Activated gamma-delta T cell treated with Interleukin-2 at 50 U/mL for 16 hours (primary cell): ENCODE data around the gene KRTAP5-1.
"Not testable (repeated sequence)": the region's sequence is repeated elsewhere in the genome, so short reads cannot be mapped to it uniquely, and the experiment has no call there.

Source experiments
- DNase-seq: peaks from one replicate; pipeline ENCODE4 v3.0.0-alpha.2; 2020

Gene KRTAP5-1

DNA sequence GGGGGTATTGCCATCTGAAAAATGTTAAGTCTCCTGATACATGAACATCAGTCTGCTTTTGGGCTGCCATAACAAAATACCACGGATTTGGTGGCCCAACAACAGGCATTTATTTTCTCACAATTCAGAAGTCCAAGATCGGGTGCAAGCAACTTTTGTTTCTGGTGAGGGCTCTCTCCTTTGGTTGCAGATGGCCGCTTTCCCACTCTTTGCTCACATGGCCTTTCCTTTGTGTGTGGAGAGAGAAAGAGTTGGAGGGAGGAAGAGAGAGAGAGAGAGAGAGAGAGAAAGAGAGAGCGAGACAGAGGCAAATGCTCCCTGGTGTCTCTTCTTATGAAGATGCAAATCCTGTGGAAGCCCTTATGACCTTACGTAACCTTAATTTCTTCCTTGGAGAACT, 15.5 kb upstream of the KRTAP5-1 start:
- DNase-seq: no peak

DNA sequence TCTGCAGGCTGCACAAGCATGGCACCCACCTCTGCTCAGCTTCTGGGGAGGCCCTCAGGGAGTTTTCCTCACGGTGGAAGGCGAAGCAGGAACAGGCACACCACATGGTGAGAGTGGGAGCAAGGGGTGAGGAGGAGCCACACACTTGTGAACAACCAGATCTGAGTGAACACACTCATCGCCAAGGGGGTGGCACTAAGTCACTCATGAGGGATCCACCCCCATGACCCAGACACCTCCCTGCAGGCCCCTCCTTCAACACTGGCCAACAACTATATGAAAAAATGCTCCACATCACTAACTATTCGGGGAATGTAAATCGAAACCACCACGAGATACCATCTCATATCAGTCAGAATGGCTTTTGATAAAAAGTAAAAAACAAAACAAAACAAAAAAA, 13.7 kb upstream of the KRTAP5-1 start:
- no peak for DNase-seq

DNA sequence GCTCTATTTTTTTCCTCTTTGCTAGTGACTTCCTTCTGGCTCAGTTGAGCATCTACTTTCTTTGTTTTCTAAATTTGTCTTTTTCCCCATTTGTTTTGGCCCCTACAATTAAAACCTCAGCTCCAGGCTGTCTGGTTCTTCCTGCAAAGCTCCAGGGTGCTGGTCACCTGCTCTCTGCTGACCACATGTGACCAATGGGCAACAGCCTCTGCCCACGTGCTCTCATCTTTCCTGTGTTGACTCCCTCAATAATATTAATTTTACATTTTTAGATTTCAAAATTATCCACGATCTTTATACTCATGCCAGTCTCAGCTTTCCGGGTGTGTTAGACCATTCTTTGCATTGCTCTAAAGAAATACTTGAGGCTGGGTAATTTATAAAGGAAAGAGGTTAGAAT, 13.3 kb upstream of the KRTAP5-1 start:
- DNase-seq: not testable (repeated sequence)

DNA sequence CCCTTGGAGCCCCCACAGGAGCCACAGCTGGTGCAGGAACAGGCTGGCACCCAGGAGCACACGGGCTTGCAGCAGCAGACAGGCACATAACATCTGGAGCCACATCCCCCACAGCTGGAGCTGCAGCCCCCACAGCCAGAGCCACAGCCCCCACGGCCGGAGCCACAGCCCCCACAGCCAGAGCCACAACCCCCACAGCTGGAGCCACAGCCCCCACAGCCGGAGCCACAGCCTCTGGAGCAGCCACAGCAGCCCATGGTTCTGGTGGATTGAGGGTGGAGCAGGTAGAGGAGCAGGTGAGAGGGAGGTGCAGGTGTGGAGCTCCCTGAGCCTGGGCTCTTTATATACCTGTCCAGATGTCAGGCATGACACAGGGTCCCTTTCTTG, 12.9 kb upstream of the KRTAP5-1 start, which contains the start of gene KRTAP5-2:
KRTAP5-2 (minus strand) TSS at position 301 of the 387 bp plus-strand sequence; CDS start at position 257, 44 bp downstream.
- no peak for DNase-seq

DNA sequence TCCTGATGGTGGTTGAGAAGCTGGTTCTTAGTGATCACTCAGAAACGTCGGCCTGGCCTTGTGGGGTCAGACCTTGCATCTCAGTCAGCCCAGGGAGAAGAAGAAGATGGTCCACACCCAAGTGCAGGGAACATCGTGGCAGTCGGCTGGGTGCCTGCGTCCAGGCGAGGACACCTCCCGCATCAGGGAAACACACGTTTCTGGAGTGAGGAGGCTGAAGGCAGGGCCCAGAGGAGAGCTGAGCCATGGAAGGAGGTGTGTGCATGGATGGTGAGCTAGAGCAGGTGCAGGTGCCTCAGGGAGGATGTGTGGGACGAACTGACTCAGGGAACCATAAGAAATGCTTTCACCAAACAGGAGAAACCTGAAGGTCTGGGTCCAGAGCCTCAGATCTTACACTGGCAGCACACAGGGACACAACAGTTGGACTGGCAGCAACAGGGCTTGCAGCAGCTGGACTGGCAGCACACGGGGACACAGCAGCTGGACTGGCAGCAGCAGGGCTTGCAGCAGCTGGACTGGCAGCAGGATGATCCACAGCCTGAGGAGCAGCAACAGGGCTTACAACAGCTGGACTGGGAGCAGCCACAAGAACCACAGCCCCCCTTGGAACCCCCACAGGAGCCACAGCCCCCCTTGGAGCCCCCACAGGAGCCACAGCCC, 12.4 kb upstream of the KRTAP5-1 start:
- DNase-seq: no peak

DNA sequence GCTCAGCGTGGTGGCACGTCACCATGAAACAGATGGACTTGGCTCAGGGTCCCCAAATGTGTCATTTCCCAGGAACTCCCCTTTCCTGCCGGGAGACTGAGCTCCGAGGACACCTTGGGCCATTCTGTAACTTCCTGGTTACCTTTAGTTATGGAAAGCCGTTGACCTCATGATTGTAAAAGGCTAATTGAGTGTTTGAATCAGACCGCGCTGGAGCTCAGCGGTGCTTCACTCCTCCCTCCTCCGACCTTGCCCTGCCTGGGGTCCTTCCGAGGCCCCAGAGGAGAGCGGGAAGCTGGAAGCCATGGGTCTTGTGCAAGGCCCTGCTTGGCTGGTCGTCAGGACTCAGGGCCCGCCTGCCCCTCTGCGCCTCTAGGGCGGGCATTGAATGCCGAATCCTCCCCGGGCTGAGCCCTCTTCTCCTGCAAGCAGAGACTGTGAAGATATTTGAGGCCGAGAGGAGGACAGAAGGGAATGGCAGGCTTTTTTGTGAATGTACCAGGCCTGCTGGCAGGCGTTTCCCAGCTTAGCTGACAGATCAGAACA, 11.6 kb upstream of the KRTAP5-1 start:
- not testable (repeated sequence) for DNase-seq

DNA sequence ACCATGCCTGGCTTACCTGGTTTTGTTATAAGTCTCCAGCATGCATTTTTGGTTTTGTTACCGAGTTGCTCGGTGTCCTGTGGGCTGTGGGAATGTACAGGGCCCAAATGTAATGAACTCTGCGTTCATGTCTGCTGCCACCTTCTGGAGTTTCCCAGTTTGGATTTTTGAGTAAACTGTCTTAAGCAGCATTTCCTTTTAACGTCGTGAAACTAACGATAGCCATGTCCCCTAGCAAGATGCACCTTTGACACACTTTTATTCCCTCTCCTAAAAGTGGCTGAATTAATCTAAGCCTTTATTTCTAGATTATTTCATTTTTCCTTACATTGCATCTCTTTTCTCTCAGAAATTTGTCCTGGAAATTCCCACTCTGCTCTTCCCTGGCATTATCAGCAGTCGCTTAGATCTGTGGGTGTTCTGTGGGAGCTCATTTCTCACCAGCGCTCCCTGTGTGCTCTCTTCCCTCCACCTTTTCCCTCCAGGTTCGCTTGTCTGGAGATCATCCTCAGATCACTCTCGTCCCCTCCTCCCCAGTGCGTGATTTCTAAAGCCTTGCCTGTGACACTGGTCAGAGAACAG, 11.0 kb upstream of the KRTAP5-1 start:
- not testable (repeated sequence) for DNase-seq

DNA sequence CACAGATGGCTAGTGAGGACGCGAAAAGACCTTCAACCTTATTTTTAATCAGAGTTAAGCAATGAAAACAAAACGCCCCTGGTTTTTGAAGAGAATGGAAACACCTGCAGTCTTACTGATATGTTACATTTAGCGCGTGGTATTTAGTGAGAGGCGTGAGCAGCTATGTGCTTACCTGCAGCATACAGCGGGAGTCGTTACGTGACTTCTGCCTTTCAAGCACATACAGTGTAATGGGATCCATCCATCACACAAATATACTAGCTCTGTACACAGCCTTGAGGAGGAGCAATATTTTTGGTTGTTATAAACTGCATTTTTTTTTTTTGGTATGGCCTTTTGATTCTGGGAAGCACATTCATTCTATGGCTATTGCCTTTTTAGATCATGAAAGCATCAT, 7.5 kb upstream of the KRTAP5-1 start:
- no peak for DNase-seq

DNA sequence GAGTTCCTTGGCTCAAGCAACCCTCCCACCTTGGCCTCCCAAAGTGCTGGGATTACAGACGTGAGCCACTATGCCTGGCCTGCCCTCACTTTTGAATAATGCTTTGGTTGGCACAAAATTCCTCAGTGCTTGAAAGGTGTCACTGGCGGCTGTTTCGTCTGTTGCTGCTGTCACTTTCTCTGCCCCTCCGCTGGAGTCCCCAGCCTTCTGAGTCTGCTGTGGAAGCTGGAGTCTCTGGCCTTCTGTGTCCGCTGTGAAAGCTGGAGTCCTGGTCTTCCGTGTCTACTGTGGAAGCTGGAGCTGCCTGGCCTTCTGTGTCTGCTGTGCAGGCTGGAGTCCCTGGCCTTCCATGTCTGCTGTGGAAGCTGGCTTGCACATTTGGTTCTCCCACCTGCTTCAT, 4.9 kb upstream of the KRTAP5-1 start:
- DNase-seq: no peak

DNA sequence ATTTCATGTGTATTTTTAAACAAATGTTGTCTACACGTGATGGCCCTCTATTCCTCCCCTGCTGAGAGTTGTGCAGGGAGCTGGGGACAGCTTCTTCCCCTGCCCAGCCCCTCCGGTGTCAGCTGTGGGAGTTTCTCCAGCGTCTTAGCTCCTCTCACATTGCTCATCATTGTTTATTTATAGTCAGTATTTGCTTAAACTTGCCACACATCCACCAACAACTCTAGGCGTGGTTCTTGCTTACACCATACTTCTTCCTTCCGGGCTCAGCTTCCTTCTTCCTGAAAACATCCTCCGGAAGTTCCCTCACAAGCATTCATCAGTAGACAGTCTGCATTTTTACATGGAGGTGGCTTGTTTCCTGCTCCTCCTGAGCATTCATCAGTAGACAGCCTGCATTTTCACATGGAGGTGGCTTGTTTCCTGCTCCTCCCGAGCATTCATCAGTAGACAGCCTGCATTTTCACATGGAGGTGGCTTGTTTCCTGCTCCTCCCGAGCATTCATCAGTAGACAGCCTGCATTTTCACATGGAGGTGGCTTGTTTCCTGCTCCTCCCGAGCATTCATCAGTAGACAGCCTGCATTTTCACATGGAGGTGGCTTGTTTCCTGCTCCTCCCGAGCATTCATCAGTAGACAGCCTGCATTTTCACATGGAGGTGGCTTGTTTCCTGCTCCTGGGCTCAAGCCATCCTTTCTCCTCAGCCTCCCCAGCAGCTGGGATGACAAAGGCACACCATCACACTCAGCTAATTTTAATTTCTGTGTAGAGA, 4.3 kb upstream of the KRTAP5-1 start:
- not testable (repeated sequence) for DNase-seq

DNA sequence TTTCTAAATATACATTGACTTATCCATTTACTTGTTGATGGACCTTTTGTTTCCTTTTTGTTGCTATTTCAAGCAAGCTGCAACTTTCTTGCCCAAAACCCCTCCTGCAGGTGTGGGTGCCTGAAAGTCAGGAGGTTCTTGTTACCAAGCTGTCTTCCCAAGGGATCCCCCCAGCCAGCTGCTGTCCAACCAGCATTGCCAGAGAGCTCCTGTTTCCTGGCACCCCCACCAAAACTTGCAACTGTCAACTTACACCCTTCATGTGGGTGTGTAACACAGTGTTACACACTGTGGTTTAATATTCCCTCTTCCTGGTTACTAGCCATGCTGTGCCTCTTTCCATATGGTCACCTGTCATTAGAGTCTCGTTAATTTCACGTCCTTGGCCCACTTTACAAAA, 1.6 kb upstream of the KRTAP5-1 start:
- DNase-seq: no peak

DNA sequence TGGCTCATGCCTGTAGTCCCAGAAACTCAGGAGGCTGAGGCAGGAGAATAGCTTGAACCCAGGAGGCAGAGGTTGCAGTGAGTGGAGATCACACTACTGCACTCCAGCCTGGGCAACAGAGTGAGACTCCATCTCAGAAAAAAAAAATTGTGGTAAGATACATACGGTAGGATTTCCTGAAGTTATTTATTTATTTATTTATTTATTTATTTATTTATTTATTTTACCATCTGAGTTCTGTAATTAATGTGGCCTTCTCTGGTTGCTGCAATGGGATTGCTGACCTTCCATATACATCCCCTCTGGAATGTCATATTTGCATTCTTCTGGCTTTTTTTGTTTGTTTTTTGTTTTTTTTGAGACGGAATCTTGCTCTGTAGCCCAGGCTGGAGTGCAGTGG, 2.2 kb downstream of the KRTAP5-1 start:
- not testable (repeated sequence) for DNase-seq

DNA sequence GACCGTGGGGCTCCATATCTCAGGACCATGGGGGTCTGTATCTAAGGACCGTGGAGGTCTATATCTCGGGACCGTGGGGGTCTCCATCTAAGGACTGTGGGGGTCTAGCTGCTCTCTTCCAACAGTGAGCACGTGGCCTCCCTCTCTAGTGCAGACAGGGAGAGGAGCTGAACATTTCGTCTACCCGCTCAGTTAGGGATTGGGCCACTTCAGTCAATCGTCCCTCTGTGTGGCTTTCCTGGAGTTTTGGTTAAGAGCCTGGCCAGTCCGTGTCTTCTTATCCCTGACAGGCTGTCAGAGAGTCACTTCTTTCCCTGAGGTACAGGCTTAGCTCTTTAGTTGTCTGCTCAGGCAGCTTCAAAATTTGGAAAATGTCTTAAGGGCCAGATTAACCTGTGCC, 3.1 kb downstream of the KRTAP5-1 start:
- no peak for DNase-seq

DNA sequence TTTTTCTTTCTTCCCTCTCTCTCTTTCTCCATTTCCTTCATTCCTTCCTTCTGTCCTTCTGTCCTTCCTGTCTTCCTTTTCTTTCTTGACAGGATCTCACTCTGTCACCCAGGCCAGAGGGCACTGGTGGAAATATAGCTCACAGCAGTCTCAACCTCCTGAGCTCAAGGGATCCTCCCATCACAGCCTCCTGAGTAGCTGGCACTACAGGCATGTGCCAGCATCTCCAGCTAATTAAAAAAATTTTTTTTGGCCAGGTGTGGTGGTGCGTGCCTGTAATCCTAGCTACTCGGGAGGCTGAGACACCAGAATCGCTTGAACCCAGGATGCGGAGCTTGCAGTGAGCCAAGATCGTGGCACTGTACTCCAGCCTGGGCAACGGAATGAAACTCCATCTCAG, 8.3 kb downstream of the KRTAP5-1 start:
- DNase-seq: no peak

DNA sequence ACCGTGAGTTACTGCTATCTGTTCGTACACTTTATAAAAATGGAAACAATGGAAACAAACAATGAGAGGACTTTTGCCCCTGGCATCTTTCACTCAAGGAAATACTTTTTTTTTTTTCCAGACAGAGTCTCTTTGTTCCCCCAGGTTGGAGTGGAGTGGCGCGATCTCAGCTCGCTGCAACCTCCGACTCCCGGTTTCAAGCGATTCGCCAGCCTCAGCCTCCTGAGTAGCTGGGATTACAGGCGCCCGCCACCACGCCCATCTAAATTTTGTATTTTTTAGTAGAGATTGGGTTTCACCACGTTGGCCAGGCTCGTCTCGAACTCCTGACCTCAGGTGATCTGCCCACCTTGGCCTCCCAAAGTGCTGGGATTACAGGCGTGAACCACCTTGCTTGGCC, 9.3 kb downstream of the KRTAP5-1 start:
- DNase-seq: not testable (repeated sequence)

DNA sequence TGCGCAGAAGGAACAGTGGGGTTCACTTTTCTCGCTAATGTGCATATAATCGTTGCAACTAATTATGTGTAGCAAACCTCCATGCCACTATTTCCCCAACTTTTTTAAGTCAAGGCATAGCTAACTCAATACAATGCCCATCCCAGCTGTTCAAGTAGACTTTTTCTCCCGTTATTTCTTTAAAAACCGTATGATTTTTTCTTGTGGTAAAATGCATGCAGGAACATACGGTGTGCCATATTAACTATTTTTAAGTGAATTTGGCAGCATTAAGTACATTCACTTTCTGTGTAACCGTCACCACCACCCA, 10.2 kb downstream of the KRTAP5-1 start:
- no peak for DNase-seq

DNA sequence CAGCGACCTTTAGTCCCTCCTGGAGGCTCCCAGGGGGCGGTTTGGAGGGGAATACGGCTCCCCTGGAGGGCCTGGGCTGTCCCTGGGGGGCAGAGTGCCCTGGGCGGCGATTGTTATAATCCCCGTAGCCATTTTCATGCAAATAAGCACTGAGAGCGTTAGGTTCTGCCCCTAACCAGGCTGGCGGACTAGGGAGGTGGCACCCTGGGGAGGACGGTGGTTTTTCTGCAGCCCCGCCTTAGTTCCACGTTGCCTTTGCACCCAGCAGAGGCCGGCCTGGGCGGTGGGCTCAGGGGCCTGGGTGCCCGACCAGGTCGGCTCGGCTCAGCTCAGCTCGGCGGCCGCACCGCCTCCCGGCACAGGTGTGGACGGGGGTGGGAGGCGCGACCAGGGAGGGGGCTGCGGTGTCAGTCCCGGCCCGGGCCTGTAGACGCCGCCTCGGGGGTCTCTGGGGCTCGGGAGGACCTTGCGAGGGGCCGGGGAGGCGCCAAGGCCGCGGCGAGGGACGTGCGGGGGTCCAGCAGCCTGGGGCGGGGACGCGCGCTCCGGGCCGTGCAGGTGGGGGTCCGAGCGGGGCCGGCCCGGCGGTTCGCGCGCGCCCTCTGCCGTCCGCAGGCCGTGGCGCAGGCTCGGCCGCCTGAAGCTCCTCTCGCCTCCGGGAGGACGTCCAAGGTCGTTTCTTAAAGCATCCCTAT, 10.7 kb downstream of the KRTAP5-1 start:
- DNase-seq: peak; percentile 54

DNA sequence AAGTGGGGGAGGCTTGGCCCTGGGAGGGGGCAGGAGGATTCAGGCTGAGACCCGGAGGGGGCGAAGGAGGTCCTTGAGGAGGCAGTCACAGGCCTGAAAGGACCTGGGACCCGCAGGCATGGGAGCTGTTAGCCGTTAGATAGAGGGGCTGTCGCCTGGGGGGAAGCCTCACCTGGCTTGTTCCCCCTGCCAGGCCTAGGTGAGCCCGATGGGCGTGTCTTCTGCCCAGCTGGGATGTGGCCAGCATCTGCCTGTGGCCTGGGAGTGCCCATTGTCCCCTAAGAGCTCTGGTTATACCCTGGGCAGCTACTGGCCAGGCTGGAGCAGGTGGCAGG, 11.2 kb downstream of the KRTAP5-1 start:
- no peak for DNase-seq

DNA sequence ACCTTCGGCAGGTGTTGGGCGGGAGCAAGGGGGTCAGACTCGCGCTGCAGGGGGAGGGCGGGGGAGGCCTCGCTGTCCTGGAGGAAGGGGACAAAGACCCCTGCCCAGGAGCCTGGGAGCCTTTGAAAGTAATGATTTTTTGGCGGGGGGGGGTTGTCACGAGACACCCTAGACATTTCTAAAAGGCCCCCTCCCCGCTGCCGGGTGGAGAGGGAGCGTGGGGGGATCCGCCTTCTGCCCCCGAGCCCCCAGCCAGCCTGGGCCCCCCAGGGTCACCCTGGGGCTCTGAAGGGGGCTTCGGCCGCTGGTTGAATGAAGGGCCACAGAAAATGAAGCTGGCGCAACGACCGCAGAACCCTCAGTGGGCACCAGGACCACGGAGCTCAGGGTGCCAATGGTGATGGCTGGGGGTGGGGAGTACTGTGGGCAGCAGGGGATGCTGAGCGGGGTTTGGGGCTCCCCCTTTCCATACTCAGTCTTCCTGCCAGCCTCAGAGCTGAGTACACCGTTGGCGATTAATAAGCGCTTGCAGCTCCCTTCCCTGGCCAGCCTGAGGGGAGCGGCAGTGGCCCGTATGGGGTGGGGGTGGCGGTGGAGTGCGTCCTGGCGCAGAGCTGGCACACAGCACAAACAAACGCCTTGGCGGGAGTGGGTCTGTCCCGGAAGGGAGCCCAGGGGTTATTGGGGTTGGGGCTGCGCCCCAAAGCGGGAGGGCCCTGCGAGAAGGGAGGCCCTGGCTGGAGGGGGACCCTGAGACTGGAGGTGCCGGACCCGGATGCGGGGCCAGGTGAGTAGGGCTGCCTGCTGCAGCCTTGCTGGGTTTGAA, 11.8 kb downstream of the KRTAP5-1 start:
- no peak for DNase-seq

DNA sequence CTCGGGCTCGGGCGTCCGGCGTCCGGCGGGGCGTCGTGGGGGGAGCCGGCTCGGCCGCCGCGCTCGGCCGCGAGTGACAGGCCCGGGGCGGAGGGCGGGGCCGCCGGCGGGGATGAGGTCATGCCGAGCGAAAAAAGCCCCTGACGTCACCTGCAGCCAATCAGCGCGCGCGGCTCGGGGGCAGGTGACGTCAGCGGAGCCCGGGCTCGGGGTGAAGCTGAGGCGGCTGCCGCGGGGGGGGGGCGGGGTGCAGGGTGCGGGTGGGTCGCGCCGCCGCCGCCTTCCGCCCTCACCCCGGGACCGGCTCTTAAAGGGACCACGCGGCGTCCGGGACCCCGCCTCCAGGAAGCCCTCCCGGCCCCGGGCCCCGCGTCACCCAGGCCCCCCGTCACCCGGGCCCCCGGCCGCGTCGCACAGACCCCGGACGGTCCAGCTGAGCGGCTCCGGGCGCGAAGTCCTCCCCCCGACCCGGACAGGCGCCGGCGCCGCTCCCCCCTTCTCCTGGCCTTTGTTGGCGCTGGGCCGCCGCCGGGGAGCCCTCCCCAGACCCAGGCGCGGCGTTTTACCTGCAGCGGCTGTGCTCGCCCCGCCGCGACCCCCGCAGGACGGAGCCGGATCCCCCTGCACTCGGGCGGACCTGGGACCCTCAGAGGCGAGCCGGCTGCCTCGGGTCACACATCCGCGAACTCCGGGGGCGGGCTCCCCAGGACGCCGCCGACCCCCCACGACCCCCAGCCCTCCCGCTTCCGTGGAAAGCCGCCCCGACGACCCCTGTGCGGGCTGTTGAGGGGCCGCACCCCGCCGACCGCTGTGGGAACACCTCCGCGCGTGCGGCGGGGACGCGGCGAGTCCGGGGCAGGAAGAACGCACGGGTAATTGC, 12.6 kb downstream of the KRTAP5-1 start, which contains the start of gene DUSP8:
DUSP8 (minus strand) TSS at position 75 of the 880 bp plus-strand sequence. CDS start 6,445 bp downstream, outside the sequence.
- peak; percentile 92 for DNase-seq

DNA sequence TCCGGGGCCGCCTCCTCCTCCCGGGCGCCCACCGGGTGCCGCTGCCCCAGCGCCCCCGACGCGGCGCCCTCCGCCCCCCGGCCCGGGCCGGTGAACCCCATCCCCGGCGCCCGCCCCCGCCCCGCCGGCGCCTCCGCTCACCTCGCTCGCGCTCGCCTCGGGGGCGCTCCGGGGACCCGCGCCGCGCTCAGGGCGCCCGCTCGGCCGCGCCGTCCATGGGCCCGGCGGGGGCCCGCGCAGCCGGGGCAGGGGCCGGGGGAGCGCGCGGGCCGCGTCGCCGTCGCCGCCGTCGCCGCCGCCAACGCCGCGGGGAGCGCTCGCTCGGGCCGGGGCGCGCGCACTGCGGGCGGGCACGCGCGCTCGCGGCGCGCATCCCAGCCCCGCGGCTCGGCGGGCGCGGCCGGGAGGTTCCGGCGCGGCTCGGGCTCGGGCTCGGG, 13.3 kb downstream of the KRTAP5-1 start:
- no peak for DNase-seq
